Glomerular endothelial cell (primary cell): ENCODE measurements around the gene SERTAD4. TPM values are rescaled to one million over a fixed set of nuclear protein-coding genes. Genes with fewer than 3 reads are reported as not detected.
"Not testable (repeated sequence)": the region's sequence is repeated elsewhere in the genome, so short reads cannot be mapped to it uniquely, and the experiment has no call there.

Experiments used
- DNase-seq: peaks from one replicate; pipeline ENCODE4 v3.0.0-alpha.2; 2011; ENCODE audit warnings: low read depth, low spot score; ENCODE audit errors: extremely low read depth
- total RNA-seq: library from RNA; depleted of rRNA; stranded (reverse); fragments of >200 nt; gene quantifications from 2 replicates; pipeline ENCODE4 v1.2.3, GENCODE V29; 2015

The SERTAD4 gene
- 1.6 and 2.4 TPM in 2 replicates for total RNA-seq

GRCh38 chr1:210232511-210233215, at the start of gene SERTAD4:
Gene SERTAD4, plus strand, starts transcription at chr1:210232796. Its CDS starts 5,165 bp downstream, at chr1:210237961.
- DNase-seq, result no peak

DNA sequence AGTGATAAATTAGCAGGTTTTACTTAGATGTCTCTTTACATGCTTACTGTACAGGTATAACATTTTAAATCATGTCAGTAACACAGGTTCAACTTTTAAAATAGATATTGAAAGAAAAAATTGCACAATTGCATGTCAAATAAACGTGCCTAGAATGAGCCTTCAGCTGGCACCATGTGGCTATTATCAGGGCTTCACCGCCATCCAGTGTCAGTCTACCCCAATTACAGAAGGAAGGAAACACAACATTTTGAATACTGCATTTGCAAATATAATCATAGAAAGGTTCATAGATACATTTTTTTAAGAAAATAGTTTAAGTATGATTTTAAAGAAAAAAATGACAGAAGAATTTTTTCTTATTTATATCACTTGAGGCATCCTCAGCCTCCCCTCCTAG, 47.5 kb upstream of the SERTAD4 start:
- no peak for DNase-seq

- DNase-seq, result not testable (repeated sequence)
These were observed 44.6 kb upstream of the SERTAD4 start for GRCh38 chr1:210187849-210188606.

- DNase-seq, result no peak
These were observed 43.2 kb upstream of the SERTAD4 start for GRCh38 chr1:210189426-210189825.

DNA sequence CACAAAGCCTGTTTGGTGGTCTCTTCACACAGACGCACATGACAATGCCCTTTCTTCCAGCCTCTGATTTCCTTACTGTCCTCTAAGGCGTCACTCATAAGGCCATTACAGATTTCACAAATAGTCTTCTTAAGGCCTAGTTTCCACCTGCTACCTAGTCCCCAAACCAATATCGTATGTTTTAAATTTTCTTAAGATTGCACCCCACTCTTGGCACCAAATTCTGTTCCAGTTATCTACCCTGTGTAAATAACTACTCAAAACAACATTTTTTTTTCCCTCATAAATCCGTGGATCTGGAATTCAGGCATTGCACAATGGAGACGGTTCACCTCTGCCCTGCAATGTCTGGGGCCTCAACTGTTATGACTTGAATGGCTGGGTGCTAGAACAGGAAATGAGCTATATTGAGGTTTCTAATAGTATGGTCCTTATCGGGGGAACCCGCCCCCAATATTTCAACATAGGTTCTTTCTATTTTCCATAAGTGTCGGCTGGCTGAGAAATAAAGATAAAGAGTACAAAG, 36.9 kb upstream of the SERTAD4 start:
- DNase-seq, result no peak

DNA sequence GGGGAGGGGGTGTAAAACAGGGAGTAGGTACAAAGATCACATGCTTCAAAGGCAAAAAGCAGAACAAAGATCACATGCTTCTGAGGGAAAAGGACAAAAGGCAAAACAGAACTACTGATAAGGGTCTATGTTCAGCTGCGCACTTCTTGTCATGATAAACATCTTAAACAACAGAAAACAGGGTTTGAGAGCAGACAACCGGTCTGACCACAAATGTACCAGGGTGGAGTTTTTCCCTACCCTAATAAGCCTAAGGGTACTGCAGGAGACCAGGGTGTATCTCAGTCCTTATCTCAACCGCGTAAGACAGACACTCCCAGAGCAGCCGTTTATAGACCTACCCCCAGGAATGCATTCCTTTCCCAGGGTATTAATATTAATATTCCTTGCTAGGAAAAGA, 36.3 kb upstream of the SERTAD4 start:
- not testable (repeated sequence) for DNase-seq

- no peak for DNase-seq
These were observed 33.8 kb upstream of the SERTAD4 start for GRCh38 chr1:210198840-210199239.

DNA sequence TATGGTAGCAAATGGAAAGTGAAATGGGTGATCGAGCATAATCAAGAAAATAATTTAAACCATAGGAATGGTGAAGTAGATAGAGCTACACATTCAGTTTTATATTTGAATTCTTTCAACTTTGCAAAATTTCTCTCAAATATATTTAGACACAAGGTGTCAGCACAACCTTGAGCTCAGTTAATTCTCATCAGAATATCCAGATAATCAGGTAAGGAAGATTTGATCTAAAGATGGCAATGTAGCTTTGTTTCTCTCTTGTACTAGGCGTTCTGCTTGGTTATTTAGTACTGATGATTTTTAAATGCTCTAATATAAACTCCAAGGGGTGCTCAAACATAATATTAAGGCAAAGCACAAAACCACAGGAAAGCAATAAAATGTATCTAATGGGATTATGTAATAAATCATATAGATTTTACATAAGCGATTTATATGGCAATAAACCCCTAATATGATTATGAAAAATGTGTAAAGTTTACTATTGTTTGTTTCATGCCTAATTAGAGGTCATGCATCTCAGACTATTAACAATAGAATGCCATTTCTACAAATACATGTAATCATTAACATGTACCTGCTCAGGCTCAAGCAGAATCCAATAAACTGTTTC, 32.4 kb upstream of the SERTAD4 start:
- no peak for DNase-seq

DNA sequence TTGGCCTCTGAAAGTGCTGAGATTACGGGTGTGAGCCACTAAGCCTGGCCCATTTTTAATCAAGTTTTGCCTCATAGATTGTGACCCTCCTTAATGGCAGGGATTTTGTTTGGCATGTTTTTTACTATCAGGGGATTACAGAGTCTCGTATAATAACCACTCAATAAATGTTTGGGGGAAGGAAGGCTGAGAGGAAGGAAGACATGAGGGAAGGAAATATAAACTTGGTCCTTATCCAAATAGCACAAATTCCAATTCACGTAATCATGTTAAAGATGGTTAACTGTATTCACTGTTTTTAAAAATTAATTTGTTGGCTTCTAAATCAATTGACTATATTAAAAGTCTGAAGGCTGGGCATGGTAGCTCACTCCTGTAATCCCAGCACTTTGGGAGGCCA, 30.9 kb upstream of the SERTAD4 start:
- DNase-seq, result no peak

GRCh38 chr1:210207597-210208450, 24.8 kb upstream of the SERTAD4 start:
- no peak for DNase-seq

GRCh38 chr1:210213335-210213734, 19.3 kb upstream of the SERTAD4 start:
- no peak for DNase-seq

GRCh38 chr1:210214573-210215409, 17.8 kb upstream of the SERTAD4 start:
- no peak for DNase-seq

DNA sequence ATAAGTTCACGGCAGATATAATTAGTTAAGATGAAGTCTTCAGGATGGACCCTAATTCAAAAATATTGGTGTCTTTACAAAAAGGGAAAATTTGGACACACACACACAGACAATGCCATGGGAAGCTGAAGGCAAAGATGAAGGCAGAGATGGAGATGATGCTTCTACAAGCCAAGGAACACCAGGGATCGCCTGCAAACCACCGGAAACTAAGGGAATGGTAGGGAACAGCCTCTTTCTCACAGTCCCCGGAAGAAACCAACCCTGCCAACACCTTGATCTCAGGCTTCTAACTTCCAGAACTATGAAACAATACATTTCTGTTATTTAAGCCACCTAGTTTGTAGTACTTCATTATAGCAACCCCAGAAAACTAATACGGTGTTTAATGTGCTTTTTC, 15.1 kb upstream of the SERTAD4 start:
- DNase-seq, result no peak

DNA sequence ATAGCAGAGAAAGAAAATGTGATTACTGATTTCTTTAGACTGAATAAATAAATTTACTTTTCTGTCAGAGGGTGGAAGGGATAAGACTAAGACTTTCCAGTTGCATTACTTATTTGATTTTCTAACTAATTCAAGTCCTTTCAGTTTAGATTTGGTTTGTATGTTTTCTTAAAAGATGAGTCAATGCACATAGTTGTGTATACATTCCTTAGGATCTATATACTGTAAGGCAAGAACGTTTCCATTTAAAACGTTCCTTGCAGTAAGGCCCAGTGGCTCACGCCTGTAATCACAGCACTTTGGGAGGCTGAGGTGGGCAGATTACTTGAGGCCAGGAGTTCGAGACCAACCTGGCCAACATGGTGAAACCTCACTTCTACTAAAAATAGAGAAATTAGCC, 14.5 kb upstream of the SERTAD4 start:
- no peak for DNase-seq

GRCh38 chr1:210222340-210223006, 10.1 kb upstream of the SERTAD4 start:
- DNase-seq, result no peak

GRCh38 chr1:210223226-210223904, 9.2 kb upstream of the SERTAD4 start:
- no peak for DNase-seq

DNA sequence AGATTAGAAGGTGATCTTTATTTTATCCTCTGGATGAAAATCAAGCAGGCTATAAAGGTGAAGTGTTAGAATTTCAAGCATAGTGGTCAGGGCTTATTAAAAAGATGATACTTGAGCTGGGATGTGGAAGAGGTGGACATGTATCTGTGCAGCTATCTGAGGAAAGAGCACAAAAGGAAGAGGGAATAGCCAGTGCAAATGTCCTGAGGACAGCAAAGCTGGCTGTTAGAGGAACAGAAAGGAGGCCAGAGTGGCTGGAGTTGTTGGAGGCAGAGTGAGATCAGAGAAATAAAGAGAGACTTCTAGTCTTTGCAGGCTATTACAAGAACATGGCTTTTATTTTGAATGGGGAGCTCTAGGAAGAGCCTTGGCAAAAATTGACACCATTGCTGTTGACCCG, 4.4 kb upstream of the SERTAD4 start:
- no peak for DNase-seq

DNA sequence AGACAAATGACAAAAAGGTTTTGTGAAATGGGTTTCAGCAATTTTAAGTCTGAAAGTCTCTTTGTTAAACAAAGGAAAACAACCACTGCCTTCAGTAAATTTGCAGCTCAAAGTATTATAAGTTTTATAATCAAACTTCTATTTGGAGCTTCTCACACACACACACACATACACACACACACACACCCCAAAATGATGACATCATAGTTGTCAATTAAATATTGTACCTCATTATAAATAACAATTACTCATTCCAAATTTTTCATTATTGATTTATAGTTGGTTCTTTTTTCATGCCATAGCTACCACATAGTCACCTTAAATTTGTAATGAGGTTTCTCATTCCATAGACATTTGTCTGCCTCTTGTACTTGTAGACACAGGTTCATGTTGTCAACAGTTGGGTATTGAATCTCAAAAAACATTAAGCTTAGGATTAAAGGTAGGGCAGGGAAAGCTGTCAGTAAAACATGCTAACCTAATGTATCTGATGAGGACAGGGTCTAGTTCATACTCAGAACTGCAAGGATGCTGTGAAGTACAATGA, 2.4 kb upstream of the SERTAD4 start:
- DNase-seq, result no peak
